H9 (cell line): ENCODE results near the gene SUMO4. TPM values are rescaled to one million over a fixed set of nuclear protein-coding genes. Genes with fewer than 3 reads are reported as not detected.

ENCODE experiments used
- DNase-seq: peaks from one replicate; pipeline ENCODE4 v3.0.0-alpha.2; 2017
- H2AFZ ChIP-seq: one replicate; pipeline ENCODE4 v1.6.1; 2013; ENCODE audit warnings: mild to moderate bottlenecking, low read length, control low read depth, moderate library complexity
- H2AK5ac ChIP-seq: 2 replicates; pipeline ENCODE4 v1.6.1; 2013; ENCODE audit warnings: low read length, control low read depth, mixed read lengths; ENCODE audit not compliant: insufficient read length
- H2BK120ac ChIP-seq: one replicate; pipeline ENCODE4 v1.6.1; 2013; ENCODE audit warnings: low read depth, mild to moderate bottlenecking, low read length, control low read depth, inconsistent platforms; ENCODE audit not compliant: poor library complexity, severe bottlenecking
- H2BK12ac ChIP-seq: 2 replicates; pipeline ENCODE4 v1.6.1; 2013; ENCODE audit warnings: low read length, control low read depth, mixed read lengths, low read depth; ENCODE audit not compliant: insufficient read length
- H2BK15ac ChIP-seq: 2 replicates; pipeline ENCODE4 v1.6.1; 2013; ENCODE audit warnings: low read depth, low read length, control low read depth
- H2BK20ac ChIP-seq: one replicate; pipeline ENCODE4 v1.6.1; 2013; ENCODE audit warnings: low read depth, mild to moderate bottlenecking, low read length, control low read depth, inconsistent platforms; ENCODE audit not compliant: poor library complexity, severe bottlenecking
- H2BK5ac ChIP-seq: 2 replicates; pipeline ENCODE4 v1.6.1; 2013; ENCODE audit warnings: low read length, control low read depth, mixed read lengths; ENCODE audit not compliant: insufficient read length
- H3K14ac ChIP-seq: 2 replicates; pipeline ENCODE4 v1.6.1; 2013; ENCODE audit warnings: low read length, control low read depth; ENCODE audit not compliant: insufficient read depth
- H3K18ac ChIP-seq: 2 replicates; pipeline ENCODE4 v1.6.1; 2013; ENCODE audit warnings: low read depth, mild to moderate bottlenecking, mixed read lengths, low read length, control low read depth; ENCODE audit not compliant: insufficient read length
- H3K23ac ChIP-seq: 2 replicates; pipeline ENCODE4 v1.6.1; 2013; ENCODE audit warnings: low read length, control low read depth, mixed read lengths, low read depth; ENCODE audit not compliant: insufficient read length
- H3K23me2 ChIP-seq: 2 replicates; pipeline ENCODE4 v1.6.1; 2013; ENCODE audit warnings: low read depth, mild to moderate bottlenecking, mixed read lengths, low read length, control low read depth; ENCODE audit not compliant: insufficient read length, poor library complexity, severe bottlenecking
- H3K27ac ChIP-seq: 2 replicates; pipeline ENCODE4 v1.5.1; 2013; ENCODE audit warnings: low read length, control low read depth, mixed read lengths, low read depth; ENCODE audit not compliant: insufficient read length
- H3K27me3 ChIP-seq: 2 replicates; pipeline ENCODE4 v1.6.1; 2013; ENCODE audit warnings: low read length, control low read depth, inconsistent platforms; ENCODE audit not compliant: insufficient read depth
- H3K4ac ChIP-seq: 2 replicates; pipeline ENCODE4 v1.6.1; 2013; ENCODE audit warnings: low read depth, mild to moderate bottlenecking, control low read depth, inconsistent platforms, low read length, moderate library complexity
- H3K4me1 ChIP-seq: 2 replicates; pipeline ENCODE4 v1.6.1; 2013; ENCODE audit warnings: low read length, control low read depth, inconsistent platforms; ENCODE audit not compliant: insufficient read depth
- H3K4me2 ChIP-seq: 2 replicates; pipeline ENCODE4 v1.6.1; 2013; ENCODE audit warnings: low read length, control low read depth, mixed read lengths; ENCODE audit not compliant: insufficient read length, insufficient read depth
- H3K56ac ChIP-seq: 2 replicates; pipeline ENCODE4 v1.6.1; 2013; ENCODE audit warnings: low read depth, mild to moderate bottlenecking, mixed read lengths, low read length, control low read depth; ENCODE audit not compliant: insufficient read length
- H3K79me1 ChIP-seq: 2 replicates; pipeline ENCODE4 v1.6.1; 2013; ENCODE audit warnings: low read depth, mild to moderate bottlenecking, moderate library complexity, low read length, control low read depth, inconsistent platforms; ENCODE audit not compliant: insufficient read depth, poor library complexity, severe bottlenecking
- H3K79me2 ChIP-seq: 2 replicates; pipeline ENCODE4 v1.6.1; 2013; ENCODE audit warnings: low read length, control low read depth, inconsistent platforms; ENCODE audit not compliant: insufficient read depth
- H3K9ac ChIP-seq: 2 replicates; pipeline ENCODE4 v1.6.1; 2013; ENCODE audit warnings: low read length, control low read depth, mixed read lengths; ENCODE audit not compliant: insufficient read length; ENCODE audit errors: extremely low read depth
- H3K9me3 ChIP-seq: one replicate; pipeline ENCODE4 v1.6.1; 2013; ENCODE audit warnings: low read depth, low read length, inconsistent platforms; ENCODE audit not compliant: control insufficient read depth
- H3T11ph ChIP-seq: one replicate; pipeline ENCODE4 v1.6.1; 2013; ENCODE audit warnings: mild to moderate bottlenecking, low read length, control low read depth, inconsistent platforms
- H4K20me1 ChIP-seq: one replicate; pipeline ENCODE4 v1.6.1; 2013; ENCODE audit not compliant: control insufficient read depth, insufficient read length, insufficient read depth
- H4K5ac ChIP-seq: 2 replicates; pipeline ENCODE4 v1.6.1; 2013; ENCODE audit warnings: low read depth, mild to moderate bottlenecking, mixed read lengths, low read length, control low read depth; ENCODE audit not compliant: insufficient read length
- H4K8ac ChIP-seq: replicated peaks from 2 replicates; pipeline ENCODE4 v1.6.1; 2013; ENCODE audit warnings: low read length, control low read depth, mixed read lengths, low read depth; ENCODE audit not compliant: insufficient read length
- H4K91ac ChIP-seq: 2 replicates; pipeline ENCODE4 v1.6.1; 2013; ENCODE audit warnings: low read depth, mild to moderate bottlenecking, moderate library complexity, mixed read lengths, low read length, control low read depth; ENCODE audit not compliant: insufficient read length
- H3K27ac Mint-ChIP-seq, 3 experiments: 2 replicates in 2 of 3; 3 replicates in 1 of 3; pipeline ENCODE4 v1.8.0; 2020 to 2021; ENCODE audit warnings: mixed read lengths in 3 of 3, mild to moderate bottlenecking in 1 of 3, moderate library complexity in 1 of 3
- H3K27me3 Mint-ChIP-seq: 2 replicates; pipeline ENCODE4 v1.8.0; 2021; ENCODE audit warnings: low read depth, mild to moderate bottlenecking, moderate library complexity, mixed read lengths
- H3K36me3 Mint-ChIP-seq, 3 experiments: 2 replicates in 2 of 3; 3 replicates in 1 of 3; pipeline ENCODE4 v1.8.0; 2020 to 2021; ENCODE audit warnings: low read depth in 3 of 3, mixed read lengths in 3 of 3; ENCODE audit not compliant: insufficient read depth in 1 of 3
- H3K4me1 Mint-ChIP-seq, 2 experiments: 2 replicates each; pipeline ENCODE4 v1.8.0; 2020; ENCODE audit warnings: mixed read lengths in 2 of 2
- H3K4me3 Mint-ChIP-seq, 2 experiments: 2 replicates in 1 of 2; 3 replicates in 1 of 2; pipeline ENCODE4 v1.8.0; 2020 to 2021; ENCODE audit warnings: mild to moderate bottlenecking in 2 of 2, mixed read lengths in 2 of 2, moderate library complexity in 1 of 2
- H3K9me3 Mint-ChIP-seq, 2 experiments: 2 replicates in 1 of 2; 3 replicates in 1 of 2; pipeline ENCODE4 v1.8.0; 2020; ENCODE audit warnings: mild to moderate bottlenecking in 2 of 2, mixed read lengths in 2 of 2, moderate library complexity in 1 of 2
- whole genome bisulfite sequencing: extraction: QIAGEN DNeasy Blood & Tissue Kit; methylation state at CpG from one replicate; pipeline ENCODE4 v1.1.7; 2013; ENCODE audit warnings: missing lambda C conversion rate, low lambda C conversion rate, mixed read lengths; ENCODE audit not compliant: insufficient read length; ENCODE audit errors: extremely low coverage; 5-methylcytosine and 5-hydroxymethylcytosine counted together
- total RNA-seq: library from RNA; stranded (reverse); gene quantifications from 2 replicates; pipeline ENCODE4 v1.2.1, GENCODE V29; 2021
- TF ChIP-seq, protein P1 (sequence below): fragments of 200-600 bp; sonication (generic); conservative IDR thresholded peaks from 3 replicates; pipeline ENCODE4 v1.8.0; 2021; ENCODE audit warnings: antibody characterized with exemption, mild to moderate bottlenecking

Gene SUMO4
- total RNA-seq, 1 experiment from 2014 or later = 1.5 TPM

DNA sequence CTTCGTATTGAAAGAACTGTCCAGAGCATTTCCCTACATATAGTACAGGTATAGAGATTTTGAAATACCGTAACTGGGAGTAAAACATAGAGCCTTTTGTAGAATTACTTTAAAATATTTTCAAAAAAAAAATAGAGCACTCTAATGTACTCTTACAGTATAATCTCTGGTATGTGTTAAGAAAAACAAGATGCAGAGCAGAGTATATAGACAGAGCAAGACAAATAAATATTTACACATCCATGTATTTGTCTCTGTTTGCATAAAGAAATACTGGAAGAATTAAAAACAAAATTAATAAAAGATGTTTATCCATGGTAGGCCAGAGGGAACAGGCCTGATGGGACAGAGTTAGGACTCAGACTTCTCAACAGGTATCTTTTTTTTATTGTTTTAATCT, 28.0 kb upstream of the SUMO4 start:
- Histone ChIP-seq H3K4me1 (no peaks in the 10 kb centered on the region), H2BK12ac (no peak overlapping the region), H2AK5ac (no peak overlapping the region), H3K56ac (no peak overlapping the region), H3K4ac (no peak overlapping the region), H3T11ph (no peak overlapping the region), H2BK20ac (no peak overlapping the region), H2BK120ac (no peak overlapping the region), H4K5ac (no peak overlapping the region), H2AFZ (no peak overlapping the region), H3K27me3 (no peaks in the 10 kb centered on the region), H2BK5ac (no peak overlapping the region), H3K9ac (no peak overlapping the region), H3K79me2 (peaks cover 3% of the 10 kb centered on the region; the same call in 1 of the 2 replicates), H3K14ac (no peak overlapping the region), H3K9me3 (no peaks in the 10 kb centered on the region), H4K8ac (no peak overlapping the region), H2BK15ac (no peak overlapping the region), H3K23ac (no peak overlapping the region), H3K18ac (no peak overlapping the region), H4K91ac (no peak overlapping the region), H3K79me1 (peaks cover 3% of the 10 kb centered on the region), H3K4me2 (no peak overlapping the region), H4K20me1 (no peaks in the 10 kb centered on the region), H3K23me2 (no peaks in the 10 kb centered on the region), H3K27ac (no peak overlapping the region)
- no peak overlapping the region for H3K27ac Mint-ChIP-seq
- no peaks in the 10 kb centered on the region for H3K9me3 Mint-ChIP-seq
- H3K36me3 Mint-ChIP-seq = peaks cover 0 to 7% (median 0%) of the 10 kb centered on the region in 3 experiments; a peak in 1 of 7 replicates
- no peak overlapping the region for H3K4me3 Mint-ChIP-seq
- no peaks in the 10 kb centered on the region for H3K4me1 Mint-ChIP-seq
- DNase-seq = no peak
- TF ChIP-seq, protein P1, sequence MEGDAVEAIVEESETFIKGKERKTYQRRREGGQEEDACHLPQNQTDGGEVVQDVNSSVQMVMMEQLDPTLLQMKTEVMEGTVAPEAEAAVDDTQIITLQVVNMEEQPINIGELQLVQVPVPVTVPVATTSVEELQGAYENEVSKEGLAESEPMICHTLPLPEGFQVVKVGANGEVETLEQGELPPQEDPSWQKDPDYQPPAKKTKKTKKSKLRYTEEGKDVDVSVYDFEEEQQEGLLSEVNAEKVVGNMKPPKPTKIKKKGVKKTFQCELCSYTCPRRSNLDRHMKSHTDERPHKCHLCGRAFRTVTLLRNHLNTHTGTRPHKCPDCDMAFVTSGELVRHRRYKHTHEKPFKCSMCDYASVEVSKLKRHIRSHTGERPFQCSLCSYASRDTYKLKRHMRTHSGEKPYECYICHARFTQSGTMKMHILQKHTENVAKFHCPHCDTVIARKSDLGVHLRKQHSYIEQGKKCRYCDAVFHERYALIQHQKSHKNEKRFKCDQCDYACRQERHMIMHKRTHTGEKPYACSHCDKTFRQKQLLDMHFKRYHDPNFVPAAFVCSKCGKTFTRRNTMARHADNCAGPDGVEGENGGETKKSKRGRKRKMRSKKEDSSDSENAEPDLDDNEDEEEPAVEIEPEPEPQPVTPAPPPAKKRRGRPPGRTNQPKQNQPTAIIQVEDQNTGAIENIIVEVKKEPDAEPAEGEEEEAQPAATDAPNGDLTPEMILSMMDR = no peak
- no CpG with 5 or more reads among the region's 2 CpGs for WGBS
- no peaks in the 10 kb centered on the region for H3K27me3 Mint-ChIP-seq
